Measurements from ENCODE around the gene CASP9. TPM values are rescaled to one million over a fixed set of nuclear protein-coding genes. Genes with fewer than 3 reads are reported as not detected.

The CASP9 gene
- polyA plus RNA-seq, 3 donors: 12.7 to 22.0 (median 14.5) TPM

Other genes with a start within 250 kb of the CASP9 start
- 10 to 100 TPM; 44.4 to 58.0 (median 45.1) TPM for gene EFHD2, start 114.3 kb downstream of the CASP9 start, polyA plus RNA-seq
- 1,000 to 10,000 TPM in 1 of 3 donors, 1 to 10 TPM in 1, under 1 TPM in 1; 0.92 to 8,953 (median 3.7) TPM for gene CTRC, start 85.8 kb downstream of the CASP9 start, polyA plus RNA-seq
- 1,000 to 10,000 TPM in 1 of 3 donors, under 1 TPM in 1, not detected in 1; 0.33 to 2,134 TPM for gene CELA2A, start 67.5 kb downstream of the CASP9 start, polyA plus RNA-seq
- 100 to 1,000 TPM in 1 of 3 donors, not detected in 2; 177 TPM for gene CELA2B, start 48.1 kb downstream of the CASP9 start, polyA plus RNA-seq
- gene DNAJC16, start 2.6 kb upstream of the CASP9 start, polyA plus RNA-seq: 1 to 10 TPM; 3.0 to 3.6 (median 3.2) TPM
- gene AGMAT, start 60.8 kb upstream of the CASP9 start, polyA plus RNA-seq: under 1 TPM; 0.21 to 0.45 (median 0.29) TPM
- 10 to 100 TPM in 1 of 3 donors, 1 to 10 TPM in 2; 4.2 to 10.4 (median 8.5) TPM for gene DDI2, start 93.2 kb upstream of the CASP9 start, polyA plus RNA-seq
- gene PLEKHM2, start 160.1 kb upstream of the CASP9 start, polyA plus RNA-seq: 10 to 100 TPM; 23.4 to 55.2 (median 41.1) TPM
- 1 to 10 TPM; 2.3 to 4.2 (median 2.8) TPM for gene SLC25A34, start 212.0 kb upstream of the CASP9 start, polyA plus RNA-seq
- gene TMEM82, start 218.3 kb upstream of the CASP9 start, polyA plus RNA-seq: under 1 TPM in 1 of 3 donors, not detected in 2; 0.04 TPM
- gene FBLIM1, start 234.6 kb upstream of the CASP9 start, polyA plus RNA-seq: 10 to 100 TPM; 13.8 to 37.7 (median 26.1) TPM

Measured in adipose tissue (tissue), 3 donors.